GM12878 (cell line): Measurements from ENCODE around the gene CNN3. TPM values are rescaled to one million over a fixed set of nuclear protein-coding genes. Genes with fewer than 3 reads are reported as not detected.

ENCODE experiments used
- ATF3 ChIP-seq: IDR thresholded peaks from 2 replicates; pipeline ENCODE4 v1.6.1; 2011; ENCODE audit warnings: low read depth, mild to moderate bottlenecking, low read length, moderate library complexity, borderline replicate concordance; ENCODE audit errors: extremely low read depth
- CREM ChIP-seq: IDR thresholded peaks from 2 replicates; pipeline ENCODE4 v1.6.1; 2014; ENCODE audit warnings: antibody characterized with exemption, low read depth
- DPF2 ChIP-seq: fragments of 450-650 bp; IDR thresholded peaks from 2 replicates; pipeline ENCODE4 v1.6.1; 2017; ENCODE audit warnings: mild to moderate bottlenecking
- EGR1 ChIP-seq, 2 experiments: IDR thresholded peaks; 1 replicate in 1 of 2; 2 replicates in 1 of 2; pipeline ENCODE4 v1.6.1; 2011 to 2012; ENCODE audit warnings: low read depth in 2 of 2, low read length in 2 of 2, borderline replicate concordance in 1 of 2, mild to moderate bottlenecking in 1 of 2, moderate library complexity in 1 of 2
- JUNB ChIP-seq: IDR thresholded peaks from 2 replicates; pipeline ENCODE4 v1.6.1; 2016; ENCODE audit warnings: antibody characterized with exemption, mild to moderate bottlenecking
- MEF2B ChIP-seq: fragments of 450-650 bp; IDR thresholded peaks from 2 replicates; pipeline ENCODE4 v1.6.1; 2018; ENCODE audit warnings: mild to moderate bottlenecking, moderate library complexity; ENCODE audit not compliant: partially characterized antibody, poor library complexity, severe bottlenecking
- NR2F1 ChIP-seq: fragments of 450-650 bp; conservative IDR thresholded peaks from 2 replicates; pipeline ENCODE4 v1.6.1; 2017; ENCODE audit warnings: mild to moderate bottlenecking
- WRNIP1 ChIP-seq: IDR thresholded peaks from 2 replicates; pipeline ENCODE4 v1.6.1; 2011; ENCODE audit warnings: low read depth, low read length, improper control_type of control experiment, borderline replicate concordance
- ZBTB11 ChIP-seq: fragments of 450-650 bp; formaldehyde crosslinking; IDR thresholded peaks from 2 replicates; pipeline ENCODE4 v1.5.0; 2022; ENCODE audit warnings: mild to moderate bottlenecking, missing genetic modification characterization
- polyA plus RNA-seq, 11 experiments: library from polyadenylated mRNA; depleted of rRNA in 4 of 11; unstranded in 6 of 11; stranded (reverse) in 5 of 11; fragments of >200 nt; fragmentation: Nextera tagmentation in 4 of 11; fragmentation: Illumina TruSeq in 1 of 11; extraction: Ambion mirVana in 4 of 11; extraction: Trizol in 1 of 11; gene quantifications; 1 replicate in 1 of 11; 2 replicates in 10 of 11; pipeline versions ENCODE4 v1.2.1 to v1.2.3, GENCODE V29; 2011 to 2016; ENCODE audit warnings: inconsistent platforms in 2 of 11, missing spikeins in 2 of 11, low read depth in 1 of 11
- total RNA-seq, 4 experiments: library from RNA; depleted of rRNA in 3 of 4; stranded (reverse); fragments of >200 nt in 3 of 4; fragmentation: Illumina TruSeq in 1 of 4; extraction: Trizol in 1 of 4; gene quantifications; 2 replicates each; pipeline versions ENCODE4 v1.2.1 to v1.2.3, GENCODE V29; 2013 to 2021

CNN3 gene
- total and polyA plus RNA-seq, 10 of the 15 experiments (the other 5 are each of a cell fraction or from before 2014, with no cell fraction given), result 0.20 to 48.4 (median 34.3) TPM

GRCh38 chr1:94873520-94874351 is 53.2 kb downstream of the CNN3 start (continued):
- TF ChIP-seq ATF3 (no peak), MEF2B (no peak), JUNB (no peak), ZBTB11 (CRISPR knock-in tag) (no peak), EGR1 (IDR thresholded peaks at IDR 0.05; ENCODE audit: borderline replicate concordance in 1 of 2, low read depth in 2 of 2, low read length in 2 of 2) (no peak), CREM (no peak), WRNIP1 (no peak), NR2F1 (no peak), DPF2 (no peak)
- TF ChIP-seq, all 136 proteins: peak for 0
